K562 (cell line): Measurements from ENCODE around the gene TP53I3.

Source experiments
- CTCF ChIP-seq, 3 experiments: IDR thresholded peaks in 2 of 3; conservative IDR thresholded peaks in 1 of 3; 2 replicates each; pipeline ENCODE4 v1.5.1; 2011 to 2012; ENCODE audit warnings: low read length in 3 of 3, mild to moderate bottlenecking in 3 of 3, control low read depth in 2 of 3, improper control_type of control experiment in 1 of 3, inconsistent platforms in 1 of 3, low read depth in 1 of 3, mixed read lengths in 1 of 3, moderate library complexity in 1 of 3; ENCODE audit not compliant: insufficient read depth in 2 of 3
- JUN ChIP-seq, 2 experiments: sonication (generic) in 1 of 2; formaldehyde crosslinking in 1 of 2; IDR thresholded peaks; 2 replicates each; pipeline versions ENCODE4 v1.6.1 to v1.8.0; 2012 to 2022; ENCODE audit warnings: borderline replicate concordance in 2 of 2, mild to moderate bottlenecking in 2 of 2, improper control_type of control experiment in 1 of 2, low read depth in 1 of 2, low read length in 1 of 2, missing genetic modification reagents in 1 of 2
- JUND ChIP-seq, 2 experiments: IDR thresholded peaks; 2 replicates in 1 of 2; 3 replicates in 1 of 2; pipeline ENCODE4 v1.6.1; 2011; ENCODE audit warnings: borderline replicate concordance in 2 of 2, low read depth in 2 of 2, low read length in 2 of 2, improper control_type of control experiment in 1 of 2, missing biosample characterization in 1 of 2, missing genetic modification characterization in 1 of 2, missing genetic modification reagents in 1 of 2
- KDM2B ChIP-seq: fragments of 250-450 bp; sonication (Bioruptor Pico); IDR thresholded peaks from 2 replicates; pipeline ENCODE4 v1.8.0; 2021; ENCODE audit warnings: mild to moderate bottlenecking, moderate library complexity
- KHSRP ChIP-seq: fragments of 450-650 bp; IDR thresholded peaks from 2 replicates; pipeline ENCODE4 v1.6.1; 2017
- POLR2A ChIP-seq: fragments of 450-650 bp; conservative IDR thresholded peaks from 2 replicates; pipeline ENCODE4 v1.6.1; 2016
- PRDM10 ChIP-seq: fragments of 450-650 bp; IDR thresholded peaks from 2 replicates; pipeline ENCODE4 v1.6.1; 2018; ENCODE audit not compliant: partially characterized antibody
- SETDB1 ChIP-seq: IDR thresholded peaks from one replicate; pipeline ENCODE4 v1.6.1; 2012; ENCODE audit warnings: low read length, control low read depth, inconsistent platforms
- SFPQ ChIP-seq: fragments of 200-400 bp; formaldehyde crosslinking; IDR thresholded peaks from 2 replicates; pipeline ENCODE4 v1.6.1; 2017; ENCODE audit warnings: mild to moderate bottlenecking, low read depth, low read length, moderate library complexity
- TARDBP ChIP-seq: fragments of 450-650 bp; IDR thresholded peaks from 2 replicates; pipeline ENCODE4 v1.6.1; 2016
- TEAD1 ChIP-seq, 2 experiments: fragments of 450-650 bp in 1 of 2; sonication (generic) in 1 of 2; formaldehyde crosslinking; IDR thresholded peaks; 2 replicates each; pipeline versions ENCODE4 v1.4.0 to v1.8.0; 2020 to 2022; ENCODE audit warnings: mild to moderate bottlenecking in 2 of 2, missing genetic modification reagents in 1 of 2
- USF1 ChIP-seq: sonication (generic); formaldehyde crosslinking; IDR thresholded peaks from 2 replicates; pipeline ENCODE4 v1.9.0; 2022; ENCODE audit warnings: mild to moderate bottlenecking, missing genetic modification reagents
- ZHX1 ChIP-seq: fragments of 150-350 bp; conservative IDR thresholded peaks from 2 replicates; pipeline ENCODE4 v1.6.1; 2014; ENCODE audit warnings: low read length
- TF ChIP-seq, protein P1 (sequence below): fragments of 450-650 bp; IDR thresholded peaks from 2 replicates; pipeline ENCODE4 v1.6.1; 2016; ENCODE audit warnings: borderline replicate concordance

GRCh38 chr2:24046930-24047702 is 37.5 kb downstream of the TP53I3 start, which contains the start of gene WDCP:
- TF ChIP-seq PRDM10 (peak; percentile 15), JUND (IDR thresholded peaks at IDR 0.05; ENCODE audit: borderline replicate concordance, low read depth, low read length) (no peak), JUND (tag; IDR thresholded peaks at IDR 0.05; ENCODE audit: borderline replicate concordance, low read depth, low read length) (no peak), KDM2B (no peak), USF1 (CRISPR knock-in tag) (no peak), POLR2A (peak; percentile 96), TEAD1 (CRISPR knock-in tag; IDR thresholded peaks at IDR 0.05) (no peak), CTCF (IDR thresholded peaks at IDR 0.05 in 2 of 3, conservative IDR thresholded peaks at IDR 0.05 in 1 of 3; ENCODE audit: insufficient read depth in 2 of 3, low read depth in 1 of 3, low read length in 3 of 3) (no peak), SETDB1 (no peak), KHSRP (no peak), TARDBP (no peak), JUN (IDR thresholded peaks at IDR 0.05; ENCODE audit: borderline replicate concordance, low read depth, low read length) (no peak; the same call in 1 of the 2 replicates), JUN (CRISPR knock-in tag; IDR thresholded peaks at IDR 0.05; ENCODE audit: borderline replicate concordance) (no peak), ZHX1 (no peak), SFPQ (no peak)
- TF ChIP-seq, protein P1, sequence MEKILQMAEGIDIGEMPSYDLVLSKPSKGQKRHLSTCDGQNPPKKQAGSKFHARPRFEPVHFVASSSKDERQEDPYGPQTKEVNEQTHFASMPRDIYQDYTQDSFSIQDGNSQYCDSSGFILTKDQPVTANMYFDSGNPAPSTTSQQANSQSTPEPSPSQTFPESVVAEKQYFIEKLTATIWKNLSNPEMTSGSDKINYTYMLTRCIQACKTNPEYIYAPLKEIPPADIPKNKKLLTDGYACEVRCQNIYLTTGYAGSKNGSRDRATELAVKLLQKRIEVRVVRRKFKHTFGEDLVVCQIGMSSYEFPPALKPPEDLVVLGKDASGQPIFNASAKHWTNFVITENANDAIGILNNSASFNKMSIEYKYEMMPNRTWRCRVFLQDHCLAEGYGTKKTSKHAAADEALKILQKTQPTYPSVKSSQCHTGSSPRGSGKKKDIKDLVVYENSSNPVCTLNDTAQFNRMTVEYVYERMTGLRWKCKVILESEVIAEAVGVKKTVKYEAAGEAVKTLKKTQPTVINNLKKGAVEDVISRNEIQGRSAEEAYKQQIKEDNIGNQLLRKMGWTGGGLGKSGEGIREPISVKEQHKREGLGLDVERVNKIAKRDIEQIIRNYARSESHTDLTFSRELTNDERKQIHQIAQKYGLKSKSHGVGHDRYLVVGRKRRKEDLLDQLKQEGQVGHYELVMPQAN: peak; percentile 93
